Activated CD8-positive, alpha-beta memory T cell treated with anti-CD3 and anti-CD28 coated beads, Interleukin-2, amount 10 ng/mL, durations not matched to agents 7 days and 5 days (primary cell): Measurements from ENCODE around the gene LRRC3B. TPM values are rescaled to one million over a fixed set of nuclear protein-coding genes. Genes with fewer than 3 reads are reported as not detected.

Experiments
- ATAC-seq: fragments of 150-1000 bp; cut with Tn5 transposase; one replicate; pipeline ENCODE4 v1.10.0; 2021; ENCODE audit warnings: moderate library complexity
- CTCF ChIA-PET: fragments of 350-600 bp; sonication (Branson Sonifier 250); formaldehyde crosslinking; loops from one replicate; lab custom pipeline; 2021; ENCODE audit warnings: antibody characterized with exemption; lab: Charles Lee
- DNase-seq: peaks from one replicate; pipeline ENCODE4 v3.0.0-alpha.2; 2020
- H3K27ac Mint-ChIP-seq: one replicate; pipeline ENCODE4 v1.8.0; 2021; ENCODE audit warnings: mild to moderate bottlenecking, mixed read lengths
- H3K27me3 Mint-ChIP-seq: one replicate; pipeline ENCODE4 v1.8.0; 2021; ENCODE audit warnings: mixed read lengths
- H3K36me3 Mint-ChIP-seq: one replicate; pipeline ENCODE4 v1.8.0; 2021; ENCODE audit warnings: mild to moderate bottlenecking, mixed read lengths
- H3K4me1 Mint-ChIP-seq: one replicate; pipeline ENCODE4 v1.8.0; 2021; ENCODE audit warnings: mixed read lengths
- H3K4me3 Mint-ChIP-seq: one replicate; pipeline ENCODE4 v1.8.0; 2021; ENCODE audit warnings: mild to moderate bottlenecking, moderate library complexity, mixed read lengths
- H3K9me3 Mint-ChIP-seq: one replicate; pipeline ENCODE4 v1.8.0; 2022; ENCODE audit warnings: low read depth, mixed read lengths
- total RNA-seq, 2 experiments: library from RNA; stranded (reverse); gene quantifications; one replicate each; pipeline ENCODE4 v1.2.3, GENCODE V29; 2021

Gene LRRC3B
- total RNA-seq, 2 experiments from 2014 or later = not detected

- H3K4me1 Mint-ChIP-seq = no peaks in the 10 kb centered on the region
- H3K9me3 Mint-ChIP-seq = peaks cover 3% of the 10 kb centered on the region
- no peak for ATAC-seq
- H3K4me3 Mint-ChIP-seq = no peak overlapping the region
- CTCF ChIA-PET = no interaction called here
- H3K27me3 Mint-ChIP-seq = no peaks in the 10 kb centered on the region
- no peaks in the 10 kb centered on the region for H3K36me3 Mint-ChIP-seq
- DNase-seq = no peak
- H3K27ac Mint-ChIP-seq = no peak overlapping the region
These were observed 16.8 kb downstream of the LRRC3B start for GRCh38 chr3:26639339-26639738.

- Mint-ChIP-seq H3K9me3 (no peaks in the 10 kb centered on the region), H3K27me3 (no peaks in the 10 kb centered on the region), H3K36me3 (no peaks in the 10 kb centered on the region), H3K4me3 (no peak overlapping the region), H3K27ac (no peak overlapping the region), H3K4me1 (no peaks in the 10 kb centered on the region)
- ATAC-seq = no peak
- no peak for DNase-seq
- CTCF ChIA-PET = no interaction called here
These were observed 24.5 kb downstream of the LRRC3B start for GRCh38 chr3:26647078-26647477.

- H3K27me3 Mint-ChIP-seq = no peaks in the 10 kb centered on the region
- H3K9me3 Mint-ChIP-seq = no peaks in the 10 kb centered on the region
- no peaks in the 10 kb centered on the region for H3K36me3 Mint-ChIP-seq
- ATAC-seq = no peak
- no peaks in the 10 kb centered on the region for H3K4me1 Mint-ChIP-seq
- no peak overlapping the region for H3K27ac Mint-ChIP-seq
- DNase-seq = no peak
- CTCF ChIA-PET = no interaction called here
- no peak overlapping the region for H3K4me3 Mint-ChIP-seq
These were observed 25.9 kb downstream of the LRRC3B start for GRCh38 chr3:26648461-26648860.

DNA sequence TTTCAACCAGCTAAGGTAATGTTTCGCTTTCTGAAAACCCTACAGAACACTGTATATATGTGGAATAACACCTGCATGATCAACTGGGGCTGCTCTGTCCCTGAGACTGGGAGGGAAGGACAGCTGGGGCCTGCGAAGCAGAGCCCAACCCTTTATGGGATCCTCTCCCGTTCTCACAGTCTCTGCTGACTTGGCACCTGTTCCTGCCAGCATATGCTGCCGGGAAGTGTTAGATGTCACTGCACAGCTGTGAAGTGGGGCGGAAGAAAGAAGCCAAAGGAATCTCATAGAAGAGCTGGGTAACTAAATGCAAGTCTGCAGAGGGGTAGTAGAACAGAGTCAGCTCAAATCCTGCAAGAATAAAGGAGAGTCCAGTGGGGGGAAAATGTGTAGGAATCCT is 29.6 kb downstream of the LRRC3B start:
- H3K4me1 Mint-ChIP-seq = no peaks in the 10 kb centered on the region
- H3K27ac Mint-ChIP-seq = no peak overlapping the region
- no peak overlapping the region for H3K4me3 Mint-ChIP-seq
- no peaks in the 10 kb centered on the region for H3K9me3 Mint-ChIP-seq
- H3K36me3 Mint-ChIP-seq = no peaks in the 10 kb centered on the region
- DNase-seq = no peak
- ATAC-seq = no peak
- CTCF ChIA-PET = no interaction called here
- no peaks in the 10 kb centered on the region for H3K27me3 Mint-ChIP-seq

DNA sequence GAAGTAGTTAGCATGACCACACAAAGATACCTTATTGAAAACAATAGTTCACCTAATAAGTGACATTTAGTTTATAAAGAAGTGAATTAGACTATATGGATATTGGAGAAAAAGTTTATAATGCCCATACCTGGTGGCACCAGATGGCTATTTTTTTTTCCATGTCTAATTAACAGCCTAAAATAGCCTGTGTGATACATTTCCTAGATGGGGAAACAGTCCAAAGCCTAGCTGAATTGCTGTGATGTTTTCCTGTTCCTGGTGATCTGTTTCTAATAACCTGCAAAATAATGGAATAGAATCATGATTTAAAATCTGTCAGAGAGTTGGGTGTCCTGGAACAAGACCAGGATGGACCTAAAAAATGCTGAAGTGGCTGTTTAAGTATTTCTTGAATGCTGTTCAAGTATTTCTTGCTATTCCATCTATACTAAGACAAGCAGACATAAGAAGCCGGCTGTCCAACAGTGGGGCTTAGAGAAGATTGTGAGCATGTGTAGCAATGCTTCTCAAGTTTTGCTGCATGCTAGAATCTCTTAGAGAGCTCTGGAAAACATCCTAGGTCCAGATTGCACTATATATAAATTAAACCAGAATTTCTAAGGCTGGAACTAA is 31.3 kb downstream of the LRRC3B start:
- ATAC-seq = no peak
- CTCF ChIA-PET = no interaction called here
- H3K36me3 Mint-ChIP-seq = no peaks in the 10 kb centered on the region

DNA sequence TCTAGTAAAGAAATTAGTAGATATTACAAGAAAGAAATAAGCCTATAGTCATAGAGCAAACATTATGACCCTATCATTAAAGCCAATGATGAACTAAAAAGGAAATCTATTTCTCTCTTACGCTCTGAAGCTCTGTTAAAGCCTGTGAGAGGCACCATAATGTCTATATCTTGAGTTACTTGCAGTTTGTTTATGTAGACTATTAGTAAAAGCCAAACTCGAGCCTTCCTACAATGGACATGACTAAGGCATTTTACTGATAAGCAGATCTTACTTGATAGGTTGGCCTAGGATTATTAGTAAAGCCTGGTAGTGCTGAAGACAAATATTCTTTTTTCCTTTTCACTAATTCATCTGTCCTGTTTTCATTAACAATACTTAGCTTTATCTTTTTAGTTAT is 32.7 kb downstream of the LRRC3B start:
- CTCF ChIA-PET = no interaction called here
- H3K9me3 Mint-ChIP-seq = no peaks in the 10 kb centered on the region
- ATAC-seq (no peak), DNase-seq (no peak)
- H3K4me3 Mint-ChIP-seq = no peak overlapping the region
- no peaks in the 10 kb centered on the region for H3K27me3 Mint-ChIP-seq
- no peak overlapping the region for H3K27ac Mint-ChIP-seq
- no peaks in the 10 kb centered on the region for H3K4me1 Mint-ChIP-seq
- H3K36me3 Mint-ChIP-seq = no peaks in the 10 kb centered on the region

More for the DNA sequence above, 31.3 kb downstream of the LRRC3B start:
- DNase-seq = no peak
- H3K4me1 Mint-ChIP-seq = no peaks in the 10 kb centered on the region
- H3K27ac Mint-ChIP-seq = no peak overlapping the region
- no peak overlapping the region for H3K4me3 Mint-ChIP-seq
- H3K9me3 Mint-ChIP-seq = no peaks in the 10 kb centered on the region
- H3K27me3 Mint-ChIP-seq = no peaks in the 10 kb centered on the region

GRCh38 chr3:26657348-26657976 is 34.9 kb downstream of the LRRC3B start:
- DNase-seq = no peak
- Mint-ChIP-seq H3K27me3 (no peaks in the 10 kb centered on the region), H3K4me1 (no peaks in the 10 kb centered on the region), H3K36me3 (no peaks in the 10 kb centered on the region), H3K4me3 (no peak overlapping the region), H3K9me3 (no peaks in the 10 kb centered on the region), H3K27ac (no peak overlapping the region)
- no peak for ATAC-seq
- CTCF ChIA-PET = no interaction called here

- Mint-ChIP-seq H3K4me3 (no peak overlapping the region), H3K36me3 (no peaks in the 10 kb centered on the region), H3K4me1 (no peaks in the 10 kb centered on the region), H3K27me3 (no peaks in the 10 kb centered on the region), H3K9me3 (no peaks in the 10 kb centered on the region), H3K27ac (no peak overlapping the region)
- ATAC-seq (no peak), DNase-seq (no peak)
- CTCF ChIA-PET = no interaction called here
These were observed 45.6 kb downstream of the LRRC3B start for GRCh38 chr3:26668171-26668570.

DNA sequence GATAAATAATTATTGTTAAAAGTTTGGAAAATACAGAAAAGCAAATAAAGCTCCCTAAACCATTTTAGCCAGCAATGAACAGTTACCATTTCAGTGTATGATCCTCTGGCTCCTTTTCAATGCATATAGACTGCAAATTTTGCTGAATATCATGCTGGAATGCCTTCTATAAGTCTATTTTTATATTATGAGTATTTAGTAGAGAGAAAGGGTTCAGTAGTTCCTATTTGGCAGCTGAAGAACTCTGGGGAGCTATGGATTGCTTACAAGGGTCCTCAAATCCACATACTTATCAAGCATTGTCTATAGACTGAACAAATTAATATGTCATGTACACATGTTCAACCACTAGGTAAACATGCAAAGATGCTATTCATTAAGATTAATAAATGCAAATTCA is 46.1 kb downstream of the LRRC3B start:
- no peak overlapping the region for H3K27ac Mint-ChIP-seq
- no peak overlapping the region for H3K4me3 Mint-ChIP-seq
- H3K4me1 Mint-ChIP-seq = no peaks in the 10 kb centered on the region
- CTCF ChIA-PET = no interaction called here
- ATAC-seq (no peak), DNase-seq (no peak)
- H3K36me3 Mint-ChIP-seq = no peaks in the 10 kb centered on the region
- H3K9me3 Mint-ChIP-seq = no peaks in the 10 kb centered on the region
- no peaks in the 10 kb centered on the region for H3K27me3 Mint-ChIP-seq

- Mint-ChIP-seq H3K9me3 (peaks cover 3% of the 10 kb centered on the region), H3K27ac (no peak overlapping the region), H3K4me3 (no peak overlapping the region), H3K27me3 (no peaks in the 10 kb centered on the region), H3K36me3 (no peaks in the 10 kb centered on the region), H3K4me1 (no peaks in the 10 kb centered on the region)
- DNase-seq (no peak), ATAC-seq (no peak)
- CTCF ChIA-PET = no interaction called here
These were observed 52.8 kb downstream of the LRRC3B start for GRCh38 chr3:26675336-26675735.

GRCh38 chr3:26681632-26682031 is 59.1 kb downstream of the LRRC3B start:
- Mint-ChIP-seq H3K27ac (no peak overlapping the region), H3K4me3 (no peak overlapping the region), H3K4me1 (no peaks in the 10 kb centered on the region), H3K27me3 (no peaks in the 10 kb centered on the region), H3K9me3 (peaks cover 5% of the 10 kb centered on the region), H3K36me3 (no peaks in the 10 kb centered on the region)
- DNase-seq (no peak), ATAC-seq (no peak)
- CTCF ChIA-PET = no interaction called here

DNA sequence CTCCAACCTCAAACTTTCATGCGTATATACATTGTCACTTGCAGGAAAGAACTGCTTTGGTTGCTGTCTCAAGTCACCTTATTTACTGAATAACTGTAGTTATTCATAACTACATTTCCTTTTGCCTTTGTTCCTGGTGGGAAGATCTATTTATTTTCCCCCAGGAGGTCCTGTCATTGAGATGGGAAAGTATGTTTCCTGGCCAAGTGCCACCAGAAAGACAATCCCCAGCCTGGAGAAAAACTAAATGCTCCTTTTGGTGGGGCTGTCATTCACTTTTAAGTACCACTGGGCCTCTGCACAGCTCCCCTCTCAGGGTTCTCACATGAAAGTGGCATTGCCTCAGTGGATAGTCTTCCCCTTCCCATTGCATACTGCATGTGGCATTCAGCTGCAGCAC is 59.8 kb downstream of the LRRC3B start:
- ATAC-seq (no peak), DNase-seq (no peak)
- H3K36me3 Mint-ChIP-seq = no peaks in the 10 kb centered on the region
- H3K27me3 Mint-ChIP-seq = no peaks in the 10 kb centered on the region
- no peak overlapping the region for H3K4me3 Mint-ChIP-seq
- no peaks in the 10 kb centered on the region for H3K4me1 Mint-ChIP-seq
- no peak overlapping the region for H3K27ac Mint-ChIP-seq
- CTCF ChIA-PET = no interaction called here
- H3K9me3 Mint-ChIP-seq = peaks cover 2% of the 10 kb centered on the region

DNA sequence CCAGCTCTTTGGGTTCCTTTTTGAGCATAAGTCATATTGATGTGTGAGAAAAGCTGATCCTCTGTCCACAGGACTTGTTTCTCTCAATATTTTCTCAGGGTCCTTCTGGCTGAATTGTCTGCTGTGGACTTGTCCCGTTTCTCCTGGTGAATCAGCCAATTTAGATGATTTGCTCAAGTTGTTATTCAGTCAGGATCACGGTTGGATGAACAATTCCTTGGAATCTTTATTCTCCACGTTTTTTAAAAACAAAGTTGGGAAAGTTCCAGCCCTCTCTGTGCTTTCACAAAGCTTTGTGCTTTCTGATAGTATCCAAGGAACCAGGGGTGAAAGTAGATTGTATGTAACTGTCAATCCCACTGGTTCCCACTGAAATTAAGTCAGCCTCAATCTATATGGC is 61.3 kb downstream of the LRRC3B start:
- ATAC-seq = no peak
- DNase-seq = no peak
- CTCF ChIA-PET = no interaction called here
- Mint-ChIP-seq H3K4me1 (no peaks in the 10 kb centered on the region), H3K4me3 (no peak overlapping the region), H3K27ac (no peak overlapping the region), H3K9me3 (peaks cover 2% of the 10 kb centered on the region), H3K36me3 (no peaks in the 10 kb centered on the region), H3K27me3 (no peaks in the 10 kb centered on the region)

DNA sequence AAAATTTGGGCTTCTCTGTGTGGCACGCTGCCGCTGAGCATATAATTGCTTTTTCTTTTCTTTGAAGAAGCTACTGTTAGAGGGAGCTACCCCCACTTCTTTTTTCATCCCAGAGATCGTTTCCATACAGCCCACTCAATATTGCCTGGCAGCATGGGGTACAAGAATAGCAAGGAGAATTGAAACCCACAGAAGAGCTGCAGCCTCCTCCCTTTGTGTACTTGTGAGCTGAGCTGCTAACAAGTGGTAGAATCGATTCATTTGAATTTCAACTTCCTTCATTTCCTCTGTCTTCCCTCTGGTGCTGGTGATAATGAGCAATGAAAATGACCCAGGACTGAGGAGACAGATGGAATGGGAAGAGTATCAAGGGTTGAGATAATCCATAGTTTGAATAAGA is 64.9 kb downstream of the LRRC3B start:
- no peaks in the 10 kb centered on the region for H3K36me3 Mint-ChIP-seq
- H3K9me3 Mint-ChIP-seq = peaks cover 2% of the 10 kb centered on the region
- DNase-seq = no peak
- no peak overlapping the region for H3K27ac Mint-ChIP-seq
- CTCF ChIA-PET = no interaction called here
- H3K4me1 Mint-ChIP-seq = no peaks in the 10 kb centered on the region
- no peaks in the 10 kb centered on the region for H3K27me3 Mint-ChIP-seq
- ATAC-seq = no peak
- H3K4me3 Mint-ChIP-seq = no peak overlapping the region
